Measurements from ENCODE around the gene HOXC9. TPM values are rescaled to one million over a fixed set of nuclear protein-coding genes. Genes with fewer than 3 reads are reported as not detected.

The HOXC9 gene
- total RNA-seq, 4 donors from 2014 or later: 1.5 to 7.8 (median 1.7) TPM; not detected in 1

- no peak for TF ChIP-seq POLR2A (IDR thresholded peaks at IDR 0.05)
- no peak for TF ChIP-seq CTCF (IDR thresholded peaks at IDR 0.05)
- Histone ChIP-seq H3K4me1 (no peaks in the 10 kb centered on the region), H3K9me3 (no peaks in the 10 kb centered on the region), H3K27ac (peak overlapping the region in 1 of 2 donors; percentile 60), H3K4me3 (peak overlapping the region; percentile 10 to 16), H3K36me3 (no peaks in the 10 kb centered on the region), H3K27me3 (peaks cover 11 to 88% of the 10 kb centered on the region in 2 donors)
- intact Hi-C loops (cut with DNase I; ENCODE audit: low total_unique reads): no loop called here
- peak in 1 of 2 donors; percentile 23 for DNase-seq
These were observed 33.4 kb upstream of the HOXC9 start for GRCh38 chr12:53966385-53967133.

DNA sequence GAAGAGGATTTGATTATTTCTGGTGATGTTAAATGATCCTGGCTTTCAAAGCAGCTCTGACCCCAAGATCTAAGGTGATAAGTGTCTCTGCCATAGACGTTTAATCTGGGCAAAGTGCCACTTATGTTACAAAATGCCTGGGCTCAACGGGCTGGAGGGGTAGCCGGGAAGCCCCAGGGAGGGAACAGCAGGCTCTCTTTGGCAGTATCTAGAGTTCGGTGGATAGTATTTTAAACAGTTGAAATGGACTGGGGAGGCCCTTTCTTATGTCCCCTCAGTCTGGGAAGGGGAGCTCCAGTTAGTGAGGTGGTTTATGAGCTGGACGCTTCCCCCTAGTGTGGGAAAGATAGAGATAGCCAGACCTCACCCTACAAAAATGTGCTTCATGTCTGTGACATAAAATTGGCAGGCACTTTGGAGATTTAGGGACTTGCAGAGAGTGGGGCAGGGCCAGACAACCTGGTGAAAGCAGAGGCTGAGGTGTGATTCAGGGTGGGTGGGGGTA, 32.5 kb upstream of the HOXC9 start:
- DNase-seq: no peak
- Histone ChIP-seq H3K4me3 (no peak overlapping the region), H3K27ac (peak overlapping the region in 1 of 2 donors; percentile 60), H3K4me1 (no peaks in the 10 kb centered on the region), H3K27me3 (peaks cover 10 to 87% of the 10 kb centered on the region in 2 donors), H3K9me3 (no peaks in the 10 kb centered on the region), H3K36me3 (no peaks in the 10 kb centered on the region)
- intact Hi-C loops (cut with DNase I; ENCODE audit: low total_unique reads): no loop called here
- TF ChIP-seq POLR2A (IDR thresholded peaks at IDR 0.05) (peak in 1 of 2 donors; percentile 8), CTCF (IDR thresholded peaks at IDR 0.05) (no peak)

DNA sequence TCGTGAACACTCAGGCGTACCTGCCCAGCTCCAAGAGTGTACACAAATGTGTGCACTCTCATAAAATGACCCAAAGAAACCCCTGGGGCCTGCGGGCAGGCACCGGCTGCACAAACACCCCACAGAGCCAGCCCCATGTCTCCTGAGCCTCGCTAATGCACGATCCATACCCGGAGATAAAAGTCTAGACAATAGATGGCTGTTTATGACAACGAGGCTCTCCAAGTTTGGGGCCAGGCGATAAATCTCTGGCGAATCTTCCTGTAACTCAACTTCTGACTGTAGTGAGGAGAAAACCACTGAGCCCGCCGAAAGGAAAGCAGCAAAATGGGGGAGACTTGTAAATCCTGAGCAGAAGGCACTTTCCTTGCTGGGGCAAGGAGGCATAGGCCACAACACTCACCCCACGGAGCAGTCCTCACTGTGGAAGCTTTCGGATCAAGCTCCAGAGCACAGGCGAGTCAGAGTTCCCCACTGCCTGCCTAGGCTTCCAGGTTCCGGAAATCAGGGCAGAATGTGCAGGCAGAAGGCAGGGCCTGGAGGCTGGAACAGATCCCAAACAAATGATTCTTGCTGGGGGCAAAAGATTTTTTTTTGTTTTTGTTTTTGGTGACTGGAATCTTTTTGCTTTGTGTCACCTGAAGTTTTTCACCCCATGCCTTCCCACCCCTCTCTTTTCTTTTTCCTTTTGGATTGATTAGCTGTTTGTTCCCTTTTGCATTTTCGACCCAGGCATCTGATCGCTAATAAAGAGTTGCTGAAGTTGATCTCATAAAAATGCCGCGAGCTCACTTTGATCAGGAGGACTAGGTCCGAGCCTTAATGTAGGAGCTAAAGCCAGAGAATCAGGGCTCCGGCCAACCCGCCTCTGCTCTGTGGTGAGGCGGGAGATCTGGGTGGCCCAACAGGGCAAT, 31.5 kb upstream of the HOXC9 start:
- DNase-seq: no peak
- no peak overlapping the region for H3K4me3 ChIP-seq
- peaks cover 0 to under 1% of the 10 kb centered on the region in 2 donors for H3K4me1 ChIP-seq
- H3K9me3 ChIP-seq: no peaks in the 10 kb centered on the region
- H3K36me3 ChIP-seq: no peaks in the 10 kb centered on the region
- peaks cover 7 to 87% of the 10 kb centered on the region in 2 donors for H3K27me3 ChIP-seq
- intact Hi-C loops (cut with DNase I; ENCODE audit: low total_unique reads): no loop called here
- TF ChIP-seq POLR2A (IDR thresholded peaks at IDR 0.05): no peak
- no peak for TF ChIP-seq CTCF (IDR thresholded peaks at IDR 0.05)
- H3K27ac ChIP-seq: peak overlapping the region in 1 of 2 donors; percentile 60

GRCh38 chr12:53969588-53970259, 30.2 kb upstream of the HOXC9 start:
- no peak for DNase-seq
- peaks cover 0 to 4% of the 10 kb centered on the region in 2 donors for H3K4me1 ChIP-seq
- no peak overlapping the region for H3K27ac ChIP-seq
- H3K36me3 ChIP-seq: no peaks in the 10 kb centered on the region
- intact Hi-C loops (cut with DNase I; ENCODE audit: low total_unique reads): no loop called here
- H3K9me3 ChIP-seq: no peaks in the 10 kb centered on the region
- TF ChIP-seq POLR2A (IDR thresholded peaks at IDR 0.05) (no peak), CTCF (IDR thresholded peaks at IDR 0.05) (no peak)
- H3K27me3 ChIP-seq: peaks cover 7 to 88% of the 10 kb centered on the region in 2 donors
- H3K4me3 ChIP-seq: no peak overlapping the region
